ENCODE measurements around the gene CCL8.

Gene CCL8

GRCh38 chr17:34354637-34355036 lies 35.4 kb downstream of the CCL8 start:
- Histone ChIP-seq H3K27ac (ENCODE audit: low read depth, low read length) (no peak overlapping the region), H3K4me3 (ENCODE audit: insufficient read depth, low read length, poor library complexity, severe bottlenecking) (no peak overlapping the region), H3K79me2 (ENCODE audit: insufficient read depth, low read length) (no peaks in the 10 kb centered on the region), H3K9me2 (replicated peaks; ENCODE audit: insufficient read depth, low read length) (no peaks in the 10 kb centered on the region), H3K27me3 (ENCODE audit: low read length) (no peaks in the 10 kb centered on the region), H3K36me3 (ENCODE audit: low read length) (no peaks in the 10 kb centered on the region), H3K9me3 (ENCODE audit: insufficient read depth, low read length) (no peaks in the 10 kb centered on the region), H4K20me1 (ENCODE audit: low read depth, low read length) (no peaks in the 10 kb centered on the region), H3K9ac (ENCODE audit: low read length) (no peak overlapping the region), H3K4me2 (ENCODE audit: low read depth, low read length, poor library complexity, severe bottlenecking) (no peak overlapping the region), H3F3A (ENCODE audit: insufficient read depth) (no peaks in the 10 kb centered on the region), H2AFZ (ENCODE audit: low read depth, low read length, severe bottlenecking) (no peak overlapping the region)
- TF ChIP-seq CTCF (IDR thresholded peaks at IDR 0.05; ENCODE audit: insufficient read depth, low read length, poor library complexity, severe bottlenecking): no peak
- TF ChIP-seq EZH2phosphoT487 (conservative IDR thresholded peaks at IDR 0.05; ENCODE audit: low read length): no peak

- Histone ChIP-seq H3K9me3 (ENCODE audit: insufficient read depth, low read length) (no peaks in the 10 kb centered on the region), H3K36me3 (ENCODE audit: low read length) (no peaks in the 10 kb centered on the region), H3K4me3 (ENCODE audit: insufficient read depth, low read length, poor library complexity, severe bottlenecking) (no peak within 1 kb of the TSS), H3K79me2 (ENCODE audit: insufficient read depth, low read length) (no peaks in the 10 kb centered on the region), H3K9me2 (replicated peaks; ENCODE audit: insufficient read depth, low read length) (no peaks in the 10 kb centered on the region), H3K9ac (ENCODE audit: low read length) (no peak within 1 kb of the TSS), H3K4me2 (ENCODE audit: low read depth, low read length, poor library complexity, severe bottlenecking) (no peak within 1 kb of the TSS), H4K20me1 (ENCODE audit: low read depth, low read length) (no peaks in the 10 kb centered on the region), H3K27ac (ENCODE audit: low read depth, low read length) (no peak within 1 kb of the TSS), H2AFZ (ENCODE audit: low read depth, low read length, severe bottlenecking) (no peak within 1 kb of the TSS), H3K27me3 (ENCODE audit: low read length) (no peaks in the 10 kb centered on the region), H3F3A (ENCODE audit: insufficient read depth) (no peaks in the 10 kb centered on the region)
- TF ChIP-seq CTCF (IDR thresholded peaks at IDR 0.05; ENCODE audit: insufficient read depth, low read length, poor library complexity, severe bottlenecking) (no peak), EZH2phosphoT487 (conservative IDR thresholded peaks at IDR 0.05; ENCODE audit: low read length) (no peak)
These were observed 37.0 kb downstream of the CCL8 start, which contains the start of gene CCL13 for GRCh38 chr17:34356194-34356593. Gene CCL13, plus strand, starts transcription at chr17:34356480. Its CDS starts 47 bp downstream, at chr17:34356527.

- no peak overlapping the region for H3K9ac ChIP-seq (ENCODE audit: low read length)
- no peaks in the 10 kb centered on the region for H3K9me2 ChIP-seq (replicated peaks; ENCODE audit: insufficient read depth, low read length)
- no peaks in the 10 kb centered on the region for H3K9me3 ChIP-seq (ENCODE audit: insufficient read depth, low read length)
- TF ChIP-seq EZH2phosphoT487 (conservative IDR thresholded peaks at IDR 0.05; ENCODE audit: low read length) (no peak), CTCF (IDR thresholded peaks at IDR 0.05; ENCODE audit: insufficient read depth, low read length, poor library complexity, severe bottlenecking) (no peak)
- H3F3A ChIP-seq (ENCODE audit: insufficient read depth): no peaks in the 10 kb centered on the region
- H3K4me2 ChIP-seq (ENCODE audit: low read depth, low read length, poor library complexity, severe bottlenecking): no peak overlapping the region
- H3K4me3 ChIP-seq (ENCODE audit: insufficient read depth, low read length, poor library complexity, severe bottlenecking): no peak overlapping the region
- no peak overlapping the region for H2AFZ ChIP-seq (ENCODE audit: low read depth, low read length, severe bottlenecking)
- H3K27me3 ChIP-seq (ENCODE audit: low read length): no peaks in the 10 kb centered on the region
- no peaks in the 10 kb centered on the region for H3K79me2 ChIP-seq (ENCODE audit: insufficient read depth, low read length)
- H3K27ac ChIP-seq (ENCODE audit: low read depth, low read length): no peak overlapping the region
- no peaks in the 10 kb centered on the region for H4K20me1 ChIP-seq (ENCODE audit: low read depth, low read length)
- H3K36me3 ChIP-seq (ENCODE audit: low read length): no peaks in the 10 kb centered on the region
These were observed 38.2 kb downstream of the CCL8 start for GRCh38 chr17:34357398-34357797.
